HG03469 (cell line): ENCODE results near the gene CCDC43.
"Not testable (repeated sequence)": the region's sequence is repeated elsewhere in the genome, so short reads cannot be mapped to it uniquely, and the experiment has no call there.

ENCODE experiments used
- ATAC-seq: cut with Tn5 transposase; IDR thresholded peaks from one replicate; pipeline ENCODE4 v1.9.1; 2021; ENCODE audit warnings: mild to moderate bottlenecking, moderate library complexity, moderate number of reproducible peaks; ENCODE audit not compliant: unreplicated experiment

The CCDC43 gene

DNA sequence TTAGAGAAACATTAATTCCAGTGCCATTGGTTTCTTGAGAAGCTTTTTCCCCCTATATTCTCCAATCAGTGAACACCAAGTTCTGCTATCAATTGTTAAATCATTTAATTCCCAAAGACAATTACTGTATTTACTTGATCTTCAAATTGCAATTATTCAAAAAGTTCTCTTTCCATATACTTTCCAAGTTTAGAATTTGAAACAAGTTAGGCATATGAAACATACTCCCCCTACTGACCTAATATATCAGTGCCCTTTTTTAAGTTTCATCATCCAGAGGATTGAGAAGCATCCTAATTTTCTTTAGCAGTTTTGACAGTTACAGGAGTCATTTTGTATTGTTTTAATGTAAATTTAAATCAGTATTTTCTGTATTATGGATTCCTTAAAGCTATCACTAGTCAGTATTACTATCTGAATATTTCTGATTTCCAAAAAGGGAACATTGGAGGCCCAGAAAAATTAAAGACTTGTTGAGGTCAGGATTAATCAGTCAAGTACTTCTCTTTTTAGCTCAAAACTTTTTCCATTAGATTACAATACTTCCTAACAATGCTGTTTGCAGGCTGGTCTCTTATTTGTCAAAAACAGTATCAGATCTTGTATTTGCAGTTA is 17.0 kb downstream of the CCDC43 start:
- no peak for ATAC-seq

DNA sequence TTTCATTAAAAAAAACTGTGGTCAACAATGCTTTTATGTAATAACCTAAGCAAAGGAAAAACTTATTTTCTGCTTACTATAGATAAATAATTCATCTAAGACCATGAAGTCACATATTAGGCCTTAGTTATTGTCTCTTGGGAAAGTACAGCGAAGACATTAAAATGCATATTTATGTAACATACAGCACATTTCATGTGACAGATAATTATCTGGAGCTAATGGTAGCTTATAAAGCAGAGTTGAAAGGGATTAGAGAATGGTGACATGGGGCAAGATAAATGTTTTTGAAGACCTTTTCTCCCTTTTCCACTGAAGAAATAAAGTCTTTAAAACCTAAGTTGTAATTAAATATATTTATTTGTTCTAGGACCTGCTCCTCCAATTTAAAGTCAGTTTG is 23.6 kb downstream of the CCDC43 start:
- no peak for ATAC-seq

DNA sequence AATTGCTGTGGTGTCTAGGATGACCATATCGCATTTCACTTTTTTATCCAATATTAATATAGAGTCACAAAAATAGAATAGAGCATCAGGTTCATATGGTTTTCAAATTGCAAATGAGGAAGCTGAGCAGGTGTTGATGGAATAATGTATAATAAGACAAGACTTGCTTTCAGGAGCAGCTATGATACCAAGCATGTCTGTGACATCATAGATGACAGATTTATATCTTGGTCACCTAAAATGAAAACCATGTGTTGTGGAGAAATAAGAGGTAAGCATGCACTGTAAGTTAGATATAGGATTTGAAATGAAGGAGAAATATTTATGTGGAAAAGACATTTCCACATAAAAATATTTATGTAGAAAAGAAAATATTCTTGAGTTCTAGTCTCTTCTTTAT is 24.7 kb downstream of the CCDC43 start:
- no peak for ATAC-seq

DNA sequence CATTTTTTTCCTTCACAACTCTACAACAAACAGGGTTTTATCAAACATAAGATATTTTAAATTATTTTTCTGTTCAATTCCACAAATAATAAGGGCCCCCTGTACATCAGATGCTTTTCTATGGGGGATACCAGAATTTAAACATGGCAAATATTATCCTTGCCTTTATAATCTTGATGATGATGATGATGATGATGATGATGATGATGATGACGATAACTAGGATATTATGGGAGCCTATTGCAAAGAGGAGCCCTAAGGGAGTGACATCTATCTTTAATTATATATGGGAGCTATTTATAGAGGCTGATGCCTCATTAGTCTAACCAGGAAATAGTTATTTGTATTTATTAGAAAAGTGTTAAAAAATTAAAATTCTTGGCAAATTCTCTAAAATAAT is 26.5 kb downstream of the CCDC43 start:
- ATAC-seq = no peak

DNA sequence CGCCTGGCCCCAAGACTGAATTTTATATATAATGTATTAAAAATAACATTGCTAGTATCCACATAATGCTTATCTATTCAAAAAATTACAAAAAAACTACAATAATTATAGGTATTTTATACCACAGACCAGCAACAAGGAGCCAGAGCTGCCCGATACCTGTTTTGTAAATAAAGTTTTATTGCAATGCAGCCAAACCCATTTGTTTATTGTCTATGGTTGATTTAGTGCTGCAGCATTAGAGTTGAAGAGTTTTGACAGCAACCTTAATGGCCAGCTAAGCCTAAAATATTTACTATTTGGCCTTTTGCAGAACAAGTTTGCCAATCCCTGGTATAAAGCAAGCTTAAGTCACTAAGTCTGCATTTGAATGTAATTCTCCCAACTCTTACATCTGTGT is 27.7 kb downstream of the CCDC43 start:
- ATAC-seq = no peak

DNA sequence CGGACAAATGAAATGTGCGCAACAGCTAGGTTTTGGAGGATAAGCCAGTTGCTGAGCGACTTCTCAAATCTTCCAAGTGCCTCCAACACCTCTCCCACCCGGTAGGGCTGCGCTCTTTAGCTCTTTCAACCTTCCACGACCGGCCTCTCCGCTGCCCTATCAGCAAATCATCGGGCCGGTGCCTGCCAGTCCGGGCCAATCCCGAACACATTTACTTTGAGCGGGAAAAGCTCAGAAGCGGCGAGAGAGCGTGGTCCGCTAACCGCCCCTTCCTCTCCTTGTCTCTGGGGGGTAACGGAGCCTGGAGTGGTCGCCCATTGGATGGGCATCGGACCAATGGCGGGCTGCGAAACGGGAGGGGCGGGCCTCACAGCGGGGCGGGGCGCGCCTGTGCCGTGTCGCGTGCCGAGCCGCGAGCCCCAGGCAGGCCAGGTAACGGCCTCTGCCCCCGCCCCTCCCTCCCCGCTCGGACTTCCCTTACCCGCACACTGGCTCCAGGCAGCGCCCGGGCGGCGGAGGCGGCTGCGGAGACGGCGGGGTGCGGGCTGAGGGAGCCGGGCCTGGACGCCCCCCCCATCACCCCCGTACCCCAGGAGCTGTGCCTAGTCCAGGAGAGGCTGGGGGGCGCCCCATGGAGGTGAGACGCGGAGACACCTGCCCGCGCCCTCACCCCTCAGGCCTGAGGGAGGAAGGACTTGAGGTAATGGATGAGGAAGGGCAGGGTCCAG is 33.4 kb downstream of the CCDC43 start, which contains the start of gene MEIOC:
Gene MEIOC (plus strand): TSS at position 486 of the 728 bp plus-strand sequence. CDS start 146 bp downstream, at position 632.
- no peak for ATAC-seq

DNA sequence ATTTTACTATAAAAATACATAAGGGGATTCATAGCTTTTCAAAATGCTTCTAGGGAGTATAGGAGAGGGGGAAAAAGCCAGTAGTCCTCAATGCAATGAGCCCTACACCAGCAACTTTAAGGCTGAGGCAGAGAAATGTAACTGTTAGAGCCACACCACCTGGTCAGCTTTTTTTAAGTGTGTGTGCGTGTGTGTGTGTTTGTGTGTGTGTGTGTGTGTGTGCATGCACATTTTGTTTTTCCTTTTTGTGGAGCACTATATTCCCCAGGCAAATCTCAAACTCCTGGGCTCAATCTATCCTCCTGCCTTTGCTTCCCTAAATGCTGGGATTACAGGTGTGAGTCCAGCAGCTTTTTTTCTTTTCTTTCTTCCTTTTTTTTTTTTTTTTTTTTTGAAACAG is 35.6 kb downstream of the CCDC43 start:
- no peak for ATAC-seq

DNA sequence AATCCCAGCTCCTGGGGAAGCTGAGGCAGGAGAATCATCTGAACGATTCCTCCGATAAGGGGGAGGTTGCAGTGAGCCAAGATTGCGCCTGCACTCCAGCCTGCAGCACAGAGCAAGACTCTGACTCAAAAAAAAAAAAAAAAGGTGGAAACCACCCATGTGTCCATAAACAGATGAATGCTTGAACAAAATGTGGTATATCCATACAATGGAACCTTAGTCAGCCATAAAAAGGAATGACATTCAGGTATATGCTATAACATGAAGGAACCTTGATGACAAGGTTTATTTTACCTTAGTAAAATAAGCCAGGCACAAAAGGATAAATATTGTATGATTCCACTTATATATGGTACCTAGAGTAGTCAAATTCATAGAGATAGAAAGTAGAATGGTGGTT is 36.2 kb downstream of the CCDC43 start:
- no peak for ATAC-seq

DNA sequence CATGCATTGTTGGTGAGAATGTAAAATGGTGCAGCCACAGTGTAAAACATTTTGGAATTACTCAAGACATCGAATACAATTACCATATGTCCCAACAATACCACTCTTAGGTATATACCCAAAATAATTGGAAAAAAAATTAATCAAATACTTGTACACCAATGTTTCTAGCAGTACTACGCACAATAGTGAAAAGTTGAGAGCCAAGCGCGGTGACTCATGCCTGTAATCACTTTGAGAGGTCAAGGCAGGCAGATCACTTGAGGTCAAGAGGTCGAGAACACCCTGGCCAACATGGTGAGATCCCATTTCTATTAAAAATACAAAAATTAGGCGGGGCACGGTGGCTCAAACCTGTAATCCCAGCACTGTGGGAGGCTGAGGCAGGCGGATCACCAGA is 36.8 kb downstream of the CCDC43 start:
- ATAC-seq = no peak

DNA sequence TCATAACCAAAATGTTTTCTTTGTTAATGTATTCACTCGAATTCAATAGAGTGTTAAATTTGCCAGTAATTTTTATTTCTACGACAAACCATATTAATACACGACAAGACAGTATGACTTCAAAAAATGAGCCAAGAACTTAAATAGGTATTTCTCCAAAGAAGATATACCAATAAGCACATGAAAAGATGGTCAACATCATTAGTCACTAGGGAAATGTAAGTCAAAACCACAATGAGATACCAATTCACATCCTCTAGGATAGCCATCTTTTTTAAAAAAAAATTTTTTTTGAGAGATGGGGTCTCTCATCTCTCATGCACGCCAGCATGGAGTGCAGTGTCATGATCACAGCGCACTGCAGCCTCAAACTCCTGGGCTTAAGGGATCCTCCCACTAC is 38.3 kb downstream of the CCDC43 start:
- ATAC-seq = no peak

DNA sequence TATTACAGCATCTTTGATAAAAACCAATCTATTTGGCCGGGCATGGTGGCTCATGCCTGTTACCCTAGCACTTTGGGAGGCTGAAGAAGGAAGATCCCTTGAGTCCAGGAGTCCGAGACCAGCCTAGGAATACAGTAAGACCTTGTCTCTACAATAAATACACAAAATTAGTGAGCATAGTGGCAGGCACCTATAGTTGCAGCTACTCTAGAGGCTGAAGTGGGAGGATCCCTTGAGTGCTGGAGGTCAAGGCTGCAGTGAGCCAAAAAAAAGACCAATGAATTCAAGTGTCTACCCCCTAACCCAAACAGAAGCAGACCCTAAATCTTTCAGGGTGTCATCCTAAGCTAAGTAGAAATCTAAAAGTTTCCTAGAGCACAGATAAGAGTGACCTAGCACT is 40.6 kb downstream of the CCDC43 start:
- ATAC-seq = no peak

DNA sequence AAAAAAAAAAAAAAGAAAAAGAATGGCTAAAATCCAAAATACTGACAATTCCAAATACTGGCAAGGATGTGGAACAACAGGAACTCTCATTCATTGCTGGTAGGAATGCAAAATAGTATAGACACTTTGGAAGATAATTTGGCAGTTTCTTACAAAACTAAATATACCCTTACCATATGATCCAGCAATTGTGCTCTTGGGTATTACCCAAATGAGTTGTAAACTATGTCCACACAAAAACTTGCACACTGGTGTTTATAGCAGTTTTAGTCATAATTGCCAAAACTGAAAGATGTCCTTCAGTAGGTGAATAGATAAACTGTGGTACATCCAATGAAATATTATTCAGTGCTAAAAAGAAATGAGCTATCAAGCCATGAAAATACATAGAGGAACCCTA is 41.8 kb downstream of the CCDC43 start:
- ATAC-seq = no peak

DNA sequence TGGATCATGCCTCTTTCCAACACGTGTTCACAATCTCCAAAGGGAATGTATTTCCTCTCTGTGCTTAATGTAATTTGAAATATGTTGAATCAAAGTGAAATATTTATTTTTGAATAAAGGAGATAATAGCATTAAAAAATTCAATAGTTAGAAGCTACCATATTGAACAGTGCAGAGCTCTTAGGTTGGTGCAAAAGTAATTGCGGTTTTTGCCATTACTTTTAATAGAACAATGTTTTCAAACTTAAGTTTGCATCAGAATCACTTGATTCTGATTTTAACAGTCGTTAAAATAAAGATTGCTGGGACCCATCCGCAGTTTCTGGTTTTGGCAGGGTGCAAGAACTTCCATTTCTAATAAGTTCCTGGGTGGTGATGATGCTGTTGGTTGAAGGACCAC is 43.3 kb downstream of the CCDC43 start:
- ATAC-seq = no peak

DNA sequence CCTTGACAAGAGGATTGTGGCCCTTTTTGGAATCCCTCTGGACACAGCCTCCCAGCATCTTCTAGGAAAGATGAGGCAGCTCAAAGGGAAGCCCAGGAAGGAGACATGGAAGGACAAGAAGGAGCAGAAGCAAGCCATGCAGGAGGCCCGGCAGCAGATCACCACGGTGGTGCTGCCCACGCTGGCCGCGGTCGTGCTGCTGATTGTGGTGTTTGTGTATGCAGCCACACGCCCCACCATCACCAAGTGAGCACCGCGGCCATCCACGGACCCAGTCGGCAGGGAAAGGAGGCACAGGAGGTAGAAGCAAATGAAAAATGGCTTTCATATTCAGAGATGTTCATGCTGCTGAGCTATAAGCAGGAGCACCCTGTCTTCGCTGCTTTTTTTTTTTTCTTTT is 44.2 kb downstream of the CCDC43 start:
- no peak for ATAC-seq

DNA sequence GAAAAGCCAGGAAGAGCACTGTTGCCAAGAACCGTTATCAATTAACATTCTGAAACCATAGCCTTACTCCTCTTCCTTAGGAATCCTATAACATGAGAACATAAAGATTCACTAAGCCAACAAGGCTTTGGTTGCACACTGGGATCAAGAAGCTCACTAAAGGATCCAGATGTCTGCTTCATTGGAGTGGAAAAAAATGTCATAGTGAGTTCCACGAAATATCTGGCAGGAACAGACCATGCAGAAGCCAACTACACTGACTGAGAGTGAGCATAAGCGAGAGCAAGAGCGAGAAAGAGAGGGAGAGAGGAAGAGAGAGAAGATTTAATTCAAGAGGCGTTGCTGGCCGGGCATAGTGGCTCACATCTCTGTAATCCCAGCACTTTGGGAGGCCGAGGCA is 46.7 kb downstream of the CCDC43 start:
- ATAC-seq = no peak

DNA sequence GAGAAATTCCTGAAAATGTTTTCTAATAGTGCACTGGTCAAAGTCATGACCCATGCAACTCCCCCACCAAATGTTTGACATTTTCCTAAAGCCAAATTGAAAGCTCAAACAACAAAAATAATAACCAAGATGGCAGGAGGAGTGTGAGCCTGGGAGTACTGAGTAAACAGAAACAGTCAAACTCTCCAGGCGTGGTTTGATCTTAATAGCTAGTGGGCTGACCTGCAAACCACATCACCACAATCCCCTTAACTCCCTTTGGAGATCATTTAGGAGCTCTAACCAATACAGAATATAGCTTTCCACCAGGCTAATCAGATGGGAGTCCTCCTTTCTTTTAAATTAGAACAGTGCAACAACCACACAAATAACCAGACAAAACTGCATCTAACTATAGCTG is 52.5 kb downstream of the CCDC43 start:
- no peak for ATAC-seq

DNA sequence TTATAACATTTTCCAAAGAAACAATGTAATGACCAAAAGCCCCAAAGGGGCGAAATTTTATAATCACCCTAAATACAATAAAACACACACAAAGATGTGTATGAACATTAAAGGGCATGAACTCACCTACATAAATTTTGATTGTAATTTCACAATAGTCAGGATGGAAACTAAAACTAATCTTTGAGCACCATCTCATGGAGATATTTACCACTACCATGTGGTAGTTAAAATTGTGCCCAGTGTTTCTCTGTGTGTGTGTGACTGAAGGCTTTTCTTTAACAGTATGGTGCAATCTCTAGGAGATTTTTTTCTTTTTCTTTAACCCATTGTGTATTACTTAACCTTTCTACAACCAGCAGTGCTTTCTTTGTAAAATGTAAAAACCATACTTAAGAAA is 53.0 kb downstream of the CCDC43 start:
- no peak for ATAC-seq

DNA sequence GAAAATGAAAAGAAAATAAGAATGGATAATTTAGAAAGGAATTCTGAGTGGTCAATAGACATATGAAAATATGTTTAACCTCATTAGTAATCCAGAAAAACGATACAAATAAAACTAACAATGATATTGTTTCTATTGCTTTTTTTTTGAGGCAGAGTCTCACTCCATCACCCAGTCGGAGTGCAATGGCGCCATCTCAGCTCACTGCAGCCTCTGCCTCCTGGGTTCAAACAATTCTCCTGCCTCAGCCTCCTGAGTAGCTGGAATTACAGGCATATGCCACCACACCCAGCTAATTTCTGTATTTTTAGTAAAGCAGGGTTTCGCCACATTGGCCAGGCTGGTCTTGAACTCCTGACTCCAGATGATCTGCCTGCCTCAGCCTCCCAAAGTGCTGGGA is 55.2 kb downstream of the CCDC43 start:
- ATAC-seq = not testable (repeated sequence)

DNA sequence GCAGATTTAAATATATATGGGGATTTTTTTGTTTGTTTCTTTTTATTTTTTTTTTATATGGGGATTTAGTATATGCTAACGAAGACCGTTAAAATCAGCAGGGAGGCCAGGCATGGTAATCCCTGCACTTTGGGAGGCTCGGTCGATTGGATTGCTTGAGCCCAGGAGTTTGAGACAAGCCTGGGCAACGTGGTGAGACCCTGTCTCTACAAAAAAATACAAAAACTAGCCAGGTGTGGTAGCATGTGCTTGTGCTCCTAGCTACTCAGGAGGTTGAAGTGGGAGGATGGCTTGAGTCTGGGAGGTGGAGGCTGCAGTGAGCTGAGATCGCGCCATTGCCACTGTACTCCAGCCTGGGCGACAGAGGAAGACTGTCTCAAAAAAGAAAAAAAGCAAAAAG is 55.6 kb downstream of the CCDC43 start:
- no peak for ATAC-seq

DNA sequence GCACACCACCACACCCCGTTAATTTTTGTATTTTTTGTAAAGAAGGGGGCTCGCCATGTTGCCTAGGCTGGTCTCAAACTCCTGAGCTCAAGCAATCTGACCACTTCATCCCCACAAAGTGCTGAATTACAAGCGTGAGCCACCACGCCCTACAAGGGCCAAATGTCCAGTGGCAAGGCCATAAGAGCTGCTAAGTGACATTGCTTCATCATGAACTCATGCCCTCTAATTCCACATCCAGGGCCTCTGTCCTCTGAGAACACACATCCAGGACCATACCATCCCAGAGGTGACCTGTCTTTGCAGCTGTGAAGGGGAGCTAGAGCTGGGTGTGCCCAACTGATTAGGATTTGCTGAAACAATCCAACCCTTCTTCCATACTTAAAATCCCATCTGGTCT is 58.9 kb downstream of the CCDC43 start:
- ATAC-seq = no peak

DNA sequence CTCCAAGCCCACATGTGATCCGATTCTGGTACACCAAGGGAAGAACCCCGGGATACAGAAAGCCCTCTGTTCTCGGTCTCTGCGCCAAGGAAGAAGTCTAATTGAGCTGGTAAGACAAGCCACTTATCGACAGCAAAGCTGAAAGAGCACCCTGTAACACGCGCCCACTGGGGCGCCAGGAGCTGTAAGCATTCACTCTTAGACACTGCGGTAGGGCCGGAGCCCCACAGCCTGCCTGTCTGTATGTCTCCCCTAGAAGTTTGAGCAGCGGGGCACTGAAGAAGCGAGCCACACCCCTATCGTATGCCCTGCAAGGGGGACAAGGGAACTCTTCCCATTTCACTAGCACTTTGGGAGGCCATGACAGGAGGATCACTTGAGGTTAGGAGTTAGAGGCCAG is 60.3 kb downstream of the CCDC43 start:
- ATAC-seq = no peak

DNA sequence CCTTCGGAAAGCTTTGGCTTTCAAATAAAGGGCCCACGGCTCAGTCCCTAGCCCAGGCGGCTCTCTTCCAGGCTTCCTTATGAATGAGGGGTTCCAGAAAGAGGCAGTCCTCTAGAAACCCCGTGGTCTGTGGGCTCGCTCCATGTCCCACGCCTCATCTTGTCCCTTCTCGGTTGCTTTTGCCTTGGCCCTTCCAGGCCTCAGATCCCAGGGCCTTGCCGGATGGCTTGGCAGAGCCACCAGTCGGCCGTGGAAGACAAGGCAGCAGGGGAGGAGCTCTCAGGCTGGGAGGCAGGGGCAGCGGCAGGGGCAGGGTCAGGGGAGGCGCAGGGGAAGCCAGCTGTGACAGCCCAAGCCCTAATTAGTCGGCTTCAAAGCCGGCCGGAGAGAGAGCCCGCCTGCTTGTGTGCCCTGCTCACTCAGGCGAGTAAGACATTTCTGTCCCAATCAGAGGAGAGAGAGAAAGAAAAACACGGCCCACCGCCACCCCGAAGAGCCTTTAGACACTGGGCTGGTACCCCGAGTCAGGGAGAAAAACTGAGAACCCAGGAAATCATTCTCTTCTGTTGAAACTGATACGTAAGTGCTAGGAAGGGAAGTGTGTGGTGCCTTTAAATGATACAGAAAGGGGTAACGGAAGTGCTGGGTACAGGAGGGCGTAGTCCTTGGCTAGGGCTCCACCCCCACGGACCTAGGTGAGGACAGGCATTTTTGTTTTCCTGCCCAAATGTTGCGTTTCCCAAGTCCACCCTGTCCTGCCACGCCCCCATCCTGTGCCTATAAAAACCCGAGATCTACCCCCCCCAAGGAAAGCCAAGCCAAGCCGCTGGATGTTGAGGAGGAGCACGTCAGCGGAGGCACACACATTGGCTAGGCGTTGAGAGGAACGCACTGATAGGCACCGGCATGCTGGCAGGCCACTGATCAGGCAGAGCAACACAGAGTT is 61.1 kb downstream of the CCDC43 start:
- no peak for ATAC-seq
